Loucy (cell line): ENCODE results near the gene GSE1.

Source experiments
- CTCF ChIP-seq: fragments of 200-600 bp; sonication (generic); conservative IDR thresholded peaks from 2 replicates; pipeline ENCODE4 v1.5.1; 2014; ENCODE audit warnings: mild to moderate bottlenecking, antibody characterized with exemption, low read length
- EZH2phosphoT487 ChIP-seq: fragments of 200-600 bp; IDR thresholded peaks from 2 replicates; pipeline ENCODE4 v1.6.1; 2018; ENCODE audit warnings: antibody characterized with exemption, mild to moderate bottlenecking, moderate library complexity, borderline replicate concordance

- TF ChIP-seq CTCF (no peak), EZH2phosphoT487 (no peak)
Observed at GRCh38 chr16:85644093-85644712, 31.1 kb downstream of the GSE1 start.
